Measurements from ENCODE around the gene GRK3. TPM values are rescaled to one million over a fixed set of nuclear protein-coding genes. Genes with fewer than 3 reads are reported as not detected.

Gene GRK3
- total RNA-seq, 2 donors from 2014 or later, result 19.4 to 21.0 TPM

DNA sequence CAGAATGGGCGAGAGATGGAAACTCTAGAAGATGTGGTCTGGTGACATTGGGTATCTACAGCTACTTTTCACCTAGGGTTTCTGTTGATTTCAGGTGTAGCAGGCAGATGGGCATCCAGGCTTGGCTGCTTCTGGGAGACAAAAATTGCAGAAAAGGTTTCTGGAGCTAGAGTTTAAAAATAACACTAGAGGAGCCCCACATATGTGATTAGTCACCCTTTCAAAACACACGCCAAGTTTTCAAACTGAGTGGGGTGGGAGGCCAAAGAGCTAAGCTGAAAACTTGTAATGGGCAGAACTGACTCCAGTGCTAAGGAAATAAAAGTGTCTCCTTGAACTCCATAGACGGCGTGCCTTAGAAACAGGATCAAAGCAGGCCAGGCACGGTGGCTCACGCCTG, 80.8 kb downstream of the GRK3 start:
- H3K27ac Mint-ChIP-seq, result no peak overlapping the region
- Histone ChIP-seq H3K4me3 (ENCODE audit: low read length) (no peak overlapping the region), H3K9ac (ENCODE audit: extremely low read depth, low read length, poor library complexity, severe bottlenecking) (no peak overlapping the region), H3K27ac (ENCODE audit: low read depth, low read length) (no peak overlapping the region), H3K36me3 (ENCODE audit: control insufficient read depth, insufficient read depth, low read length) (no peaks in the 10 kb centered on the region), H3K9me3 (ENCODE audit: control insufficient read depth, low read length) (peaks cover 3% of the 10 kb centered on the region), H3K27me3 (ENCODE audit: control insufficient read depth, insufficient read depth, low read length, poor library complexity, severe bottlenecking) (no peaks in the 10 kb centered on the region), H3K4me1 (ENCODE audit: control insufficient read depth, insufficient read depth, low read length) (no peaks in the 10 kb centered on the region)
- TF ChIP-seq, protein P1, sequence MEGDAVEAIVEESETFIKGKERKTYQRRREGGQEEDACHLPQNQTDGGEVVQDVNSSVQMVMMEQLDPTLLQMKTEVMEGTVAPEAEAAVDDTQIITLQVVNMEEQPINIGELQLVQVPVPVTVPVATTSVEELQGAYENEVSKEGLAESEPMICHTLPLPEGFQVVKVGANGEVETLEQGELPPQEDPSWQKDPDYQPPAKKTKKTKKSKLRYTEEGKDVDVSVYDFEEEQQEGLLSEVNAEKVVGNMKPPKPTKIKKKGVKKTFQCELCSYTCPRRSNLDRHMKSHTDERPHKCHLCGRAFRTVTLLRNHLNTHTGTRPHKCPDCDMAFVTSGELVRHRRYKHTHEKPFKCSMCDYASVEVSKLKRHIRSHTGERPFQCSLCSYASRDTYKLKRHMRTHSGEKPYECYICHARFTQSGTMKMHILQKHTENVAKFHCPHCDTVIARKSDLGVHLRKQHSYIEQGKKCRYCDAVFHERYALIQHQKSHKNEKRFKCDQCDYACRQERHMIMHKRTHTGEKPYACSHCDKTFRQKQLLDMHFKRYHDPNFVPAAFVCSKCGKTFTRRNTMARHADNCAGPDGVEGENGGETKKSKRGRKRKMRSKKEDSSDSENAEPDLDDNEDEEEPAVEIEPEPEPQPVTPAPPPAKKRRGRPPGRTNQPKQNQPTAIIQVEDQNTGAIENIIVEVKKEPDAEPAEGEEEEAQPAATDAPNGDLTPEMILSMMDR (conservative IDR thresholded peaks at IDR 0.05), result no peak
- peaks cover 11% of the 10 kb centered on the region for H3K4me1 Mint-ChIP-seq
- H3K9me3 Mint-ChIP-seq, result peaks cover under 1% of the 10 kb centered on the region
- no peaks in the 10 kb centered on the region for H3K27me3 Mint-ChIP-seq (ENCODE audit: insufficient read depth)
- WGBS, 2 experiments (ENCODE audit: insufficient coverage in 1 of 2, insufficient read length in 1 of 2), result 98 to 100% methylated on average over 5 to 6 of the region's 6 CpGs
- no peaks in the 10 kb centered on the region for H3K36me3 Mint-ChIP-seq (ENCODE audit: low read depth)
- H3K4me3 Mint-ChIP-seq, result no peak overlapping the region
- DNase-seq, result no peak

DNA sequence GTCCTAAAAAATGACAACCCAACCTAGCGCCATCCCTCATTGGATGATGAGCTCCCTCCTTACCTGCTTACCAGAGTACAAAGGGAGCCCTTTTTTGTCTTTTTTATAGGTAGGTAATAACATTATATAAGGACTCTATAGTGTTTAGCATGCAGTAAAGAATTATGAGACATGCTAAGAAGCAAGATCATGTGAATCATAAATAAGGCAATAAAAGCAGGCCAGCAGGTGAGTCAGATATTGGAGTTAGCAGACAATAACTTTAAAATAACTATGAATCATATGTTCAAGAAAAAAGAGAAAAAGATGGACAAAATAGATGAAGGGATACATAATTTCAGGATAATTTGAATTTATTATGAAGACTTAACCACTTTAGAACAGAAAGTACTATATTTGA, 81.5 kb downstream of the GRK3 start:
- no peaks in the 10 kb centered on the region for H3K36me3 Mint-ChIP-seq (ENCODE audit: low read depth)
- H3K4me3 ChIP-seq (ENCODE audit: low read length), result no peak overlapping the region
- no peaks in the 10 kb centered on the region for H3K9me3 ChIP-seq (ENCODE audit: control insufficient read depth, low read length)
- no peaks in the 10 kb centered on the region for H3K4me1 ChIP-seq (ENCODE audit: control insufficient read depth, insufficient read depth, low read length)
- TF ChIP-seq, protein P1 (conservative IDR thresholded peaks at IDR 0.05), result no peak
- H3K9ac ChIP-seq (ENCODE audit: extremely low read depth, low read length, poor library complexity, severe bottlenecking), result no peak overlapping the region
- H3K27me3 ChIP-seq (ENCODE audit: control insufficient read depth, insufficient read depth, low read length, poor library complexity, severe bottlenecking), result no peaks in the 10 kb centered on the region
- no peaks in the 10 kb centered on the region for H3K36me3 ChIP-seq (ENCODE audit: control insufficient read depth, insufficient read depth, low read length)
- H3K9me3 Mint-ChIP-seq, result no peaks in the 10 kb centered on the region
- H3K27me3 Mint-ChIP-seq (ENCODE audit: insufficient read depth), result no peaks in the 10 kb centered on the region
- WGBS, 2 experiments (ENCODE audit: insufficient coverage in 1 of 2, insufficient read length in 1 of 2), result 100% methylated on average over 1 of the region's 1 CpG; no CpG with 5 or more reads in 1 of the 2 experiments
- H3K27ac Mint-ChIP-seq, result no peak overlapping the region
- H3K27ac ChIP-seq (ENCODE audit: low read depth, low read length), result no peak overlapping the region
- peaks cover 11% of the 10 kb centered on the region for H3K4me1 Mint-ChIP-seq
- H3K4me3 Mint-ChIP-seq, result no peak overlapping the region
- no peak for DNase-seq

DNA sequence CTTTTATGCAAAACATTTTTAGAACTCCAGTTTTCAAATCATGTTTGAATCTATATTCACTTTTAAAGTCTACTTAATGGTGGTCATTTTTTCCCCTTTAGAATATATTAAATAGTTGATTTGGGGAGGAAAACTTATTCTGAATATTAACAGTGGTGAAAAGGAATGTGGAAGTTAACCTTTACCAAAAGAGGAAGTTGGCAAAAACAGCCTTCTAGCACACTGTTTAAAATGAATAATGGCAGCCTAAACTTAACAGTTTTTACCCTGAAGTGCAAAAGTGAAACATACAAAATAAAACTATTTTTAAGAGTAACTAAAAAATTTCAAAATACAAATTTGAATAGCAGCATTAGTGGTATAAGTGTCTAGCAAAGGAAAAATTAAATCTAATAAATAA, 86.4 kb downstream of the GRK3 start:
- Histone ChIP-seq H3K9me3 (ENCODE audit: control insufficient read depth, low read length) (no peaks in the 10 kb centered on the region), H3K9ac (ENCODE audit: extremely low read depth, low read length, poor library complexity, severe bottlenecking) (no peak overlapping the region), H3K36me3 (ENCODE audit: control insufficient read depth, insufficient read depth, low read length) (no peaks in the 10 kb centered on the region), H3K4me3 (ENCODE audit: low read length) (no peak overlapping the region), H3K4me1 (ENCODE audit: control insufficient read depth, insufficient read depth, low read length) (no peaks in the 10 kb centered on the region), H3K27ac (ENCODE audit: low read depth, low read length) (no peak overlapping the region), H3K27me3 (ENCODE audit: control insufficient read depth, insufficient read depth, low read length, poor library complexity, severe bottlenecking) (no peaks in the 10 kb centered on the region)
- Mint-ChIP-seq H3K36me3 (ENCODE audit: low read depth) (no peaks in the 10 kb centered on the region), H3K9me3 (no peaks in the 10 kb centered on the region), H3K27ac (no peak overlapping the region), H3K4me1 (no peaks in the 10 kb centered on the region), H3K27me3 (ENCODE audit: insufficient read depth) (no peaks in the 10 kb centered on the region), H3K4me3 (no peak overlapping the region)
- DNase-seq, result no peak
- TF ChIP-seq, protein P1 (conservative IDR thresholded peaks at IDR 0.05), result no peak

Data from endodermal cell (in vitro differentiated cells).